NCI-H526 treated with DMSO at 0.1 percent for 48 hours (cell line): Measurements from ENCODE around the gene HSD17B11.
"Not testable (repeated sequence)": the region's sequence is repeated elsewhere in the genome, so short reads cannot be mapped to it uniquely, and the experiment has no call there.

Experiments
- DNase-seq: peaks from one replicate; lab custom pipeline; 2025; lab: John Stamatoyannopoulos, UW

The HSD17B11 gene

GRCh38 chr4:87305562-87305961 is 85.4 kb downstream of the HSD17B11 start:
- no peak for DNase-seq

GRCh38 chr4:87304745-87305432 is 86.1 kb downstream of the HSD17B11 start:
- DNase-seq, result no peak

- DNase-seq, result no peak
Observed at GRCh38 chr4:87299898-87300297, 91.1 kb downstream of the HSD17B11 start.

- no peak for DNase-seq
Observed at GRCh38 chr4:87298362-87298761, 92.6 kb downstream of the HSD17B11 start.

GRCh38 chr4:87294911-87295310 is 96.1 kb downstream of the HSD17B11 start:
- DNase-seq, result not testable (repeated sequence)

- not testable (repeated sequence) for DNase-seq
Observed at GRCh38 chr4:87293889-87294288, 97.1 kb downstream of the HSD17B11 start.

- no peak for DNase-seq
Observed at GRCh38 chr4:87286970-87287369, 104.0 kb downstream of the HSD17B11 start.
